Aorta (tissue), 5 donors: ENCODE results near the gene SEPTIN6. TPM values are rescaled to one million over a fixed set of nuclear protein-coding genes. Genes with fewer than 3 reads are reported as not detected.
"Not testable (repeated sequence)": the region's sequence is repeated elsewhere in the genome, so short reads cannot be mapped to it uniquely, and the experiment has no call there.

Source experiments
- ATAC-seq: fragments of 200-7000 bp; cut with Tn5 transposase; one replicate; pipeline ENCODE4 v1.9.1; 2022; ENCODE audit warnings: moderate library complexity; ENCODE audit not compliant: low FRiP score
- DNase-seq, 2 donors: peaks; one replicate each; pipeline ENCODE4 v3.0.0-alpha.2; 2020
- H3K27ac ChIP-seq, 2 donors: one replicate each; pipeline ENCODE4 v1.5.1; 2013; ENCODE audit warnings: low read length in 2 of 2, mild to moderate bottlenecking in 2 of 2, moderate library complexity in 2 of 2, control low read depth in 1 of 2, inconsistent platforms in 1 of 2, low read depth in 1 of 2
- H3K27me3 ChIP-seq, 2 donors: one replicate each; pipeline ENCODE4 v1.6.1; 2013; ENCODE audit warnings: control low read depth in 1 of 2, low read length in 1 of 2, mild to moderate bottlenecking in 1 of 2, moderate library complexity in 1 of 2; ENCODE audit not compliant: insufficient read depth in 2 of 2, control insufficient read depth in 1 of 2
- H3K36me3 ChIP-seq, 2 donors: one replicate each; pipeline ENCODE4 v1.6.1; 2013; ENCODE audit warnings: control low read depth in 1 of 2, low read length in 1 of 2, mild to moderate bottlenecking in 1 of 2; ENCODE audit not compliant: insufficient read depth in 2 of 2, control insufficient read depth in 1 of 2
- H3K4me1 ChIP-seq, 2 donors: one replicate each; pipeline ENCODE4 v1.6.1; 2013; ENCODE audit warnings: low read length in 2 of 2, control low read depth in 1 of 2, mild to moderate bottlenecking in 1 of 2, moderate library complexity in 1 of 2; ENCODE audit not compliant: insufficient read depth in 2 of 2, control insufficient read depth in 1 of 2
- H3K4me3 ChIP-seq, 2 donors: one replicate each; pipeline ENCODE4 v1.5.1; 2013; ENCODE audit warnings: low read length in 2 of 2, control low read depth in 1 of 2, mild to moderate bottlenecking in 1 of 2
- H3K9me3 ChIP-seq: one replicate; pipeline ENCODE4 v1.6.1; 2013; ENCODE audit warnings: mild to moderate bottlenecking, low read length; ENCODE audit not compliant: control insufficient read depth
- WGBS, 2 donors: extraction: QIAGEN DNeasy Blood & Tissue Kit; methylation state at CpG; one replicate each; pipeline ENCODE4 v1.1.7; 2013; 5-methylcytosine and 5-hydroxymethylcytosine counted together
- intact Hi-C, 2 donors: fragments of 100-400 bp; cut with DNase I; formaldehyde crosslinking; loops; one replicate each; pipeline versions ENCODE4 v1.14.2 to v1.15.0; 2022
- polyA plus RNA-seq, 2 donors: library from polyadenylated mRNA; stranded (reverse); fragments of 200-250 nt; gene quantifications; one replicate each; pipeline ENCODE4 v1.2.3, GENCODE V29; 2013
- total RNA-seq, 2 donors: library from RNA; stranded (reverse); fragmentation: NEBNext Ultra II Directional; extraction: Animal tissue kit (Norgen Biotek cat#: 25700); gene quantifications; one replicate each; pipeline ENCODE4 v1.2.1, GENCODE V29; 2021
- donor health status: healthy with polysubstance abuse.
- donor health status: Bipolar disorder and iron deficiency.
- donor health status: DM: no; HTN: no; CAD: no.
- donor health status: DM: no; HTN: no; CAD: no.
- donor health status: DM: yes; HTN: yes; CAD: no.

The SEPTIN6 gene
- total and polyA plus RNA-seq, 4 donors = 4.5 to 23.7 (median 12.7) TPM

GRCh38 chrX:119685225-119686066 is 7.5 kb downstream of the SEPTIN6 start:
- no peaks in the 10 kb centered on the region for H3K27me3 ChIP-seq
- H3K27ac ChIP-seq = no peak overlapping the region
- WGBS, 2 donors = 38 to 44% methylated on average over 15 of the region's 15 CpGs
- no peak overlapping the region for H3K4me3 ChIP-seq
- no peaks in the 10 kb centered on the region for H3K9me3 ChIP-seq
- intact Hi-C loops = no loop called here
- ATAC-seq = peak; percentile 76
- H3K36me3 ChIP-seq = no peaks in the 10 kb centered on the region
- no peaks in the 10 kb centered on the region for H3K4me1 ChIP-seq
- DNase-seq = peak in 1 of 2 donors; percentile 59

DNA sequence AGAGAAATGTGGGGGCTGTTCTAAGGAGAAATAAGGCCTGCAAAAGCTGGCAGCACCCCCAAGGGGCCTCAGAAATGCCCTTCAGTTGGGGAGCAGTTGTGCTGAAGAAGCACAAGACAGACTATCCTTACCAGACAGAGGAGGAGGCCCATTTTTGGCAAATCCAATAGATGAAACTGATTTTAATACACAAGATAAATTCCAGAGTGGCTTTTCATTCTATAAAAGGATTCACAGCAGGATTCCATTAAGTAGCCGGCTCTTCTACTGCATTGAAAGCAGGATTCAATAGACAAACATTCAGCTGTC is 8.1 kb downstream of the SEPTIN6 start:
- ATAC-seq (no peak), DNase-seq (no peak)
- no peaks in the 10 kb centered on the region for H3K9me3 ChIP-seq
- WGBS, 2 donors = 39 to 62% methylated on average over 1 of the region's 1 CpG
- intact Hi-C loops = no loop called here
- no peaks in the 10 kb centered on the region for H3K36me3 ChIP-seq
- no peaks in the 10 kb centered on the region for H3K4me1 ChIP-seq
- H3K27me3 ChIP-seq = no peaks in the 10 kb centered on the region
- no peak overlapping the region for H3K4me3 ChIP-seq
- no peak overlapping the region for H3K27ac ChIP-seq

DNA sequence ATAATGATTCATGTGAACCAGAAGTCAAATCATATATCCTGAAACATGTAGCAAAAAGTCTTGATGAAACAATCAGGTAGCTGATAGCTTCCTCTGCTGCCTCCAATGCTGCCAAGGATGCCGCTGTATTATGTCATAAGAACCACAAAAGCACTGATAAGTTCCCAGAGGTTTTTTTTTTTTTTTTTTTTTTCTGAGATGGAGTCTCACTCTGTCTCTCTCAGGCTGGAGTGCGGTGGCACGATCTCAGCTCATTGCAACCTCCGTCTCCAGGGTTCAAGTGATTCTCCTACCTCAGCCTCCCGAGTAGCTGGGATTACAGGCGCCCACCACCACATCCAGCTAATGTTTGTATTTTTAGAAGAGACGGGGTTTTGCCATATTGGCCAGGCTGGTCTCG is 8.7 kb downstream of the SEPTIN6 start:
- 93 to 96% methylated on average over 8 of the region's 8 CpGs for WGBS, 2 donors
- H3K36me3 ChIP-seq, H3K27me3 ChIP-seq, H3K27ac ChIP-seq, H3K9me3 ChIP-seq, intact Hi-C loops, DNase-seq, H3K4me1 ChIP-seq, ATAC-seq, H3K4me3 ChIP-seq: not testable (repeated sequence)

DNA sequence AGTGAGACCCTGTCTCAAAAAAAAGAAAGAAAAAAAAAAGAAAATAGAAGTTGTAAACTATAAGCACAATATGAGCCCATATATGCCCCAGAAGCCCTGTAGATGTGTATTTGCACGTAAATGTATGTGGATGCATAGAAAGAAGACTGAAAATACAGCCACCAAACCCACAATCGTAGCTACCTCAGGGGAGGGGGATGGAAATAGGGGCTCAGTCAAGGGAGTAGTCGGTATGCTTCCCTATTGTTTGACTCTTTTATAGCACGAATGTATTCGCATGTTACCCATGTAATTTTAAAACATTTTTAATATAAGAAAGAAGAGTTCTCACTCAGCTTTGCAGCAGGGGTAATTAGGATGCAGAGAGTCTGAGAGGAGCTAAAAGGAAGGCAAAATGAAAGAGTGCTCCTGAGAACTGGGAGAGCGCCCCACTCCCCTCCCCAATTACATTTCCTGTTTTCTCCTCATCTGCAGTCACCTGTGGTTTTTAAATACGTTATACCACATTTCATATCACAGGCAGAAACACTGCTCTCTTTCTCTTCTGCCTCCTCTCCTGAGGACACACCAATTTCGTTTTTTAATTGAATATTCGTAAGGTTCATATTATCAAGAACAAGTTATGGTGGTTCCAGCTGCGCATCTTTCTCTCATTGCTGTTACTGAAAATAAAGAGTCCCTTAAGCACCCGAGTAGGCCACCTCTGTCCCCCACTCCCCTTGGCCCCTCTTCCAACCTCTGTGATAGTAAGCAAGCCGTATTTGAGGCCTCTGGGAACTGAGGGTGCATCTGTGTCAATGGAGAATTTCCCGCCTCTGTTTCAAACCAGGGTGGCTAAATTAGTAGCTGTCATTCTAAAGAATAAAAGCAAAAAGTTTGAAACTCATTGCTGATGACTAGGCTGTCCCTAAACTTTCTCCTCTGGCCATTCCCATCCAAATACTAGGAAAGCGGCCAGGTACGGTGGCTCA is 10.7 kb downstream of the SEPTIN6 start:
- H3K4me1 ChIP-seq = no peaks in the 10 kb centered on the region
- H3K27ac ChIP-seq = no peak overlapping the region
- H3K36me3 ChIP-seq = no peaks in the 10 kb centered on the region
- 79 to 87% methylated on average over 15 of the region's 15 CpGs for WGBS, 2 donors
- no peak for ATAC-seq
- no peak for DNase-seq
- no peak overlapping the region for H3K4me3 ChIP-seq
- H3K9me3 ChIP-seq = no peaks in the 10 kb centered on the region
- H3K27me3 ChIP-seq = no peaks in the 10 kb centered on the region
- intact Hi-C loops = no loop called here

DNA sequence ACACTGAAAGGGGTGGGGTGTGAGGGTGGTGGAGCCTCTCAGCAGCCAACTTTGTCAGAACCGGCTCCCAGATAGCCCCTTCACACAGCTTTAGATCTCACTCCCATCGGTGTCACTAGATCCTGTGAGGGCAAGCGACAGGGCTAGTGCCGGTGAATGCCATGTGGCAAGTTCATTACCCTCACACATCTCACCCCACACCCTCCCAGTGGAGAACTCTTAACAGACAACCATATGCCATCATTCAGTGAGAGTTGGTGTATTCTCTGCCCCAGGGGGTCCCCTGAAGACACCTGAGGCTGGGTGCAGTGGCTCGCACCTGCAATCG is 15.3 kb downstream of the SEPTIN6 start:
- Histone ChIP-seq H3K4me1 (no peaks in the 10 kb centered on the region), H3K9me3 (no peaks in the 10 kb centered on the region), H3K27ac (no peak overlapping the region), H3K36me3 (no peaks in the 10 kb centered on the region), H3K4me3 (no peak overlapping the region), H3K27me3 (no peaks in the 10 kb centered on the region)
- no peak for DNase-seq
- 84 to 90% methylated on average over 6 of the region's 6 CpGs for WGBS, 2 donors
- no peak for ATAC-seq
- intact Hi-C loops = no loop called here

GRCh38 chrX:119676949-119677653 is 15.9 kb downstream of the SEPTIN6 start:
- WGBS, 2 donors = 45 to 47% methylated on average over 8 of the region's 8 CpGs
- no peaks in the 10 kb centered on the region for H3K36me3 ChIP-seq
- H3K4me3 ChIP-seq = no peak overlapping the region
- no peak for ATAC-seq
- intact Hi-C loops = no loop called here
- H3K9me3 ChIP-seq = no peaks in the 10 kb centered on the region
- DNase-seq = no peak
- no peaks in the 10 kb centered on the region for H3K4me1 ChIP-seq
- no peaks in the 10 kb centered on the region for H3K27me3 ChIP-seq
- H3K27ac ChIP-seq = no peak overlapping the region

- Histone ChIP-seq H3K4me1 (no peaks in the 10 kb centered on the region), H3K4me3 (no peak overlapping the region), H3K36me3 (no peaks in the 10 kb centered on the region), H3K27me3 (no peaks in the 10 kb centered on the region), H3K27ac (no peak overlapping the region), H3K9me3 (no peaks in the 10 kb centered on the region)
- ATAC-seq (no peak), DNase-seq (no peak)
- intact Hi-C loops = no loop called here
- 86 to 98% methylated on average over 8 of the region's 8 CpGs for WGBS, 2 donors
Observed at GRCh38 chrX:119673336-119673735, 19.6 kb downstream of the SEPTIN6 start.

DNA sequence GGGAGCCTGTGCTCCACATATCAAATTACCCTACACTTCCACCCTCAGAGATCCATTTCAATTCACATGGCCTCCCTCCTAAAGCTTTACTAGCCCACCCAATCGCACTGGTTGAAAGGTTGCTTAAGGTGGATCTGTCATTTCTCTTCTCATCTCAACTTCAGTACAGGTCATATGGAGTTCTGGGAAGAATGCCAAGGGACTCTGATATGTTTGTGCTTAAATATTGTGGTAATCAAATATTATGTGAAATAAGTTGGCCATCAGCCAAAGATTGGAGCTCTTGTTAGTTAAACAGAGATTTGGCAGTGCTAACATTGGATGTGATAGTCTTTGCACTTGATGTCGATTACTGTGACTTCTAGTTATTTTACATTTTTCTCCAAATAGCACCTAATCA is 20.5 kb downstream of the SEPTIN6 start:
- Histone ChIP-seq H3K27ac (no peak overlapping the region), H3K4me3 (no peak overlapping the region), H3K36me3 (no peaks in the 10 kb centered on the region), H3K4me1 (no peaks in the 10 kb centered on the region), H3K9me3 (no peaks in the 10 kb centered on the region), H3K27me3 (no peaks in the 10 kb centered on the region)
- no peak for ATAC-seq
- no peak for DNase-seq
- intact Hi-C loops = no loop called here
- WGBS, 2 donors = 77 to 85% methylated on average over 2 of the region's 2 CpGs
